H9 (cell line): ENCODE measurements around the gene BEGAIN. TPM values are rescaled to one million over a fixed set of nuclear protein-coding genes. Genes with fewer than 3 reads are reported as not detected.

Experiments used
- DNase-seq: peaks from one replicate; pipeline ENCODE4 v3.0.0-alpha.2; 2017
- H2AFZ ChIP-seq: one replicate; pipeline ENCODE4 v1.6.1; 2013; ENCODE audit warnings: mild to moderate bottlenecking, low read length, control low read depth, moderate library complexity
- H2AK5ac ChIP-seq: 2 replicates; pipeline ENCODE4 v1.6.1; 2013; ENCODE audit warnings: low read length, control low read depth, mixed read lengths; ENCODE audit not compliant: insufficient read length
- H2BK120ac ChIP-seq: one replicate; pipeline ENCODE4 v1.6.1; 2013; ENCODE audit warnings: low read depth, mild to moderate bottlenecking, low read length, control low read depth, inconsistent platforms; ENCODE audit not compliant: poor library complexity, severe bottlenecking
- H2BK12ac ChIP-seq: 2 replicates; pipeline ENCODE4 v1.6.1; 2013; ENCODE audit warnings: low read length, control low read depth, mixed read lengths, low read depth; ENCODE audit not compliant: insufficient read length
- H2BK15ac ChIP-seq: 2 replicates; pipeline ENCODE4 v1.6.1; 2013; ENCODE audit warnings: low read depth, low read length, control low read depth
- H2BK20ac ChIP-seq: one replicate; pipeline ENCODE4 v1.6.1; 2013; ENCODE audit warnings: low read depth, mild to moderate bottlenecking, low read length, control low read depth, inconsistent platforms; ENCODE audit not compliant: poor library complexity, severe bottlenecking
- H2BK5ac ChIP-seq: 2 replicates; pipeline ENCODE4 v1.6.1; 2013; ENCODE audit warnings: low read length, control low read depth, mixed read lengths; ENCODE audit not compliant: insufficient read length
- H3K14ac ChIP-seq: 2 replicates; pipeline ENCODE4 v1.6.1; 2013; ENCODE audit warnings: low read length, control low read depth; ENCODE audit not compliant: insufficient read depth
- H3K18ac ChIP-seq: 2 replicates; pipeline ENCODE4 v1.6.1; 2013; ENCODE audit warnings: low read depth, mild to moderate bottlenecking, mixed read lengths, low read length, control low read depth; ENCODE audit not compliant: insufficient read length
- H3K23ac ChIP-seq: 2 replicates; pipeline ENCODE4 v1.6.1; 2013; ENCODE audit warnings: low read length, control low read depth, mixed read lengths, low read depth; ENCODE audit not compliant: insufficient read length
- H3K23me2 ChIP-seq: 2 replicates; pipeline ENCODE4 v1.6.1; 2013; ENCODE audit warnings: low read depth, mild to moderate bottlenecking, mixed read lengths, low read length, control low read depth; ENCODE audit not compliant: insufficient read length, poor library complexity, severe bottlenecking
- H3K27ac ChIP-seq: 2 replicates; pipeline ENCODE4 v1.5.1; 2013; ENCODE audit warnings: low read length, control low read depth, mixed read lengths, low read depth; ENCODE audit not compliant: insufficient read length
- H3K27me3 ChIP-seq: 2 replicates; pipeline ENCODE4 v1.6.1; 2013; ENCODE audit warnings: low read length, control low read depth, inconsistent platforms; ENCODE audit not compliant: insufficient read depth
- H3K4ac ChIP-seq: 2 replicates; pipeline ENCODE4 v1.6.1; 2013; ENCODE audit warnings: low read depth, mild to moderate bottlenecking, control low read depth, inconsistent platforms, low read length, moderate library complexity
- H3K4me1 ChIP-seq: 2 replicates; pipeline ENCODE4 v1.6.1; 2013; ENCODE audit warnings: low read length, control low read depth, inconsistent platforms; ENCODE audit not compliant: insufficient read depth
- H3K4me2 ChIP-seq: 2 replicates; pipeline ENCODE4 v1.6.1; 2013; ENCODE audit warnings: low read length, control low read depth, mixed read lengths; ENCODE audit not compliant: insufficient read length, insufficient read depth
- H3K56ac ChIP-seq: 2 replicates; pipeline ENCODE4 v1.6.1; 2013; ENCODE audit warnings: low read depth, mild to moderate bottlenecking, mixed read lengths, low read length, control low read depth; ENCODE audit not compliant: insufficient read length
- H3K79me1 ChIP-seq: 2 replicates; pipeline ENCODE4 v1.6.1; 2013; ENCODE audit warnings: low read depth, mild to moderate bottlenecking, moderate library complexity, low read length, control low read depth, inconsistent platforms; ENCODE audit not compliant: insufficient read depth, poor library complexity, severe bottlenecking
- H3K79me2 ChIP-seq: 2 replicates; pipeline ENCODE4 v1.6.1; 2013; ENCODE audit warnings: low read length, control low read depth, inconsistent platforms; ENCODE audit not compliant: insufficient read depth
- H3K9ac ChIP-seq: 2 replicates; pipeline ENCODE4 v1.6.1; 2013; ENCODE audit warnings: low read length, control low read depth, mixed read lengths; ENCODE audit not compliant: insufficient read length; ENCODE audit errors: extremely low read depth
- H3K9me3 ChIP-seq: one replicate; pipeline ENCODE4 v1.6.1; 2013; ENCODE audit warnings: low read depth, low read length, inconsistent platforms; ENCODE audit not compliant: control insufficient read depth
- H3T11ph ChIP-seq: one replicate; pipeline ENCODE4 v1.6.1; 2013; ENCODE audit warnings: mild to moderate bottlenecking, low read length, control low read depth, inconsistent platforms
- H4K20me1 ChIP-seq: one replicate; pipeline ENCODE4 v1.6.1; 2013; ENCODE audit not compliant: control insufficient read depth, insufficient read length, insufficient read depth
- H4K5ac ChIP-seq: 2 replicates; pipeline ENCODE4 v1.6.1; 2013; ENCODE audit warnings: low read depth, mild to moderate bottlenecking, mixed read lengths, low read length, control low read depth; ENCODE audit not compliant: insufficient read length
- H4K8ac ChIP-seq: replicated peaks from 2 replicates; pipeline ENCODE4 v1.6.1; 2013; ENCODE audit warnings: low read length, control low read depth, mixed read lengths, low read depth; ENCODE audit not compliant: insufficient read length
- H4K91ac ChIP-seq: 2 replicates; pipeline ENCODE4 v1.6.1; 2013; ENCODE audit warnings: low read depth, mild to moderate bottlenecking, moderate library complexity, mixed read lengths, low read length, control low read depth; ENCODE audit not compliant: insufficient read length
- H3K27ac Mint-ChIP-seq, 3 experiments: 2 replicates in 2 of 3; 3 replicates in 1 of 3; pipeline ENCODE4 v1.8.0; 2020 to 2021; ENCODE audit warnings: mixed read lengths in 3 of 3, mild to moderate bottlenecking in 1 of 3, moderate library complexity in 1 of 3
- H3K27me3 Mint-ChIP-seq: 2 replicates; pipeline ENCODE4 v1.8.0; 2021; ENCODE audit warnings: low read depth, mild to moderate bottlenecking, moderate library complexity, mixed read lengths
- H3K36me3 Mint-ChIP-seq, 3 experiments: 2 replicates in 2 of 3; 3 replicates in 1 of 3; pipeline ENCODE4 v1.8.0; 2020 to 2021; ENCODE audit warnings: low read depth in 3 of 3, mixed read lengths in 3 of 3; ENCODE audit not compliant: insufficient read depth in 1 of 3
- H3K4me1 Mint-ChIP-seq, 2 experiments: 2 replicates each; pipeline ENCODE4 v1.8.0; 2020; ENCODE audit warnings: mixed read lengths in 2 of 2
- H3K4me3 Mint-ChIP-seq, 2 experiments: 2 replicates in 1 of 2; 3 replicates in 1 of 2; pipeline ENCODE4 v1.8.0; 2020 to 2021; ENCODE audit warnings: mild to moderate bottlenecking in 2 of 2, mixed read lengths in 2 of 2, moderate library complexity in 1 of 2
- H3K9me3 Mint-ChIP-seq, 2 experiments: 2 replicates in 1 of 2; 3 replicates in 1 of 2; pipeline ENCODE4 v1.8.0; 2020; ENCODE audit warnings: mild to moderate bottlenecking in 2 of 2, mixed read lengths in 2 of 2, moderate library complexity in 1 of 2
- CTCF ChIP-seq: fragments of 200-600 bp; sonication (generic); conservative IDR thresholded peaks from 3 replicates; pipeline ENCODE4 v1.8.0; 2021; ENCODE audit warnings: antibody characterized with exemption, mild to moderate bottlenecking
- WGBS: extraction: QIAGEN DNeasy Blood & Tissue Kit; methylation state at CpG from one replicate; pipeline ENCODE4 v1.1.7; 2013; ENCODE audit warnings: missing lambda C conversion rate, low lambda C conversion rate, mixed read lengths; ENCODE audit not compliant: insufficient read length; ENCODE audit errors: extremely low coverage; 5-methylcytosine and 5-hydroxymethylcytosine counted together
- total RNA-seq: library from RNA; stranded (reverse); gene quantifications from 2 replicates; pipeline ENCODE4 v1.2.1, GENCODE V29; 2021

Gene BEGAIN
- total RNA-seq, 1 experiment from 2014 or later, result 2.6 TPM

- H2AK5ac ChIP-seq, result no peak overlapping the region
- H3K23ac ChIP-seq, result no peak overlapping the region
- Mint-ChIP-seq H3K36me3 (no peaks in the 10 kb centered on the region), H3K9me3 (no peaks in the 10 kb centered on the region), H3K4me1 (peaks cover 9 to 18% of the 10 kb centered on the region in 2 experiments), H3K4me3 (no peak overlapping the region), H3K27ac (no peak overlapping the region), H3K27me3 (peaks cover 1% of the 10 kb centered on the region; the same call in 1 of the 2 replicates)
- H3K79me1 ChIP-seq, result no peaks in the 10 kb centered on the region
- no peak overlapping the region for H3K18ac ChIP-seq
- no peak overlapping the region for H4K91ac ChIP-seq
- H3K4me1 ChIP-seq, result no peaks in the 10 kb centered on the region
- H2BK15ac ChIP-seq, result no peak overlapping the region
- H2BK5ac ChIP-seq, result no peak overlapping the region
- no peak overlapping the region for H3T11ph ChIP-seq
- peak; percentile 35 for DNase-seq
- H2AFZ ChIP-seq, result no peak overlapping the region
- H4K5ac ChIP-seq, result no peak overlapping the region
- WGBS, result no CpG with 5 or more reads among the region's 53 CpGs
- H4K20me1 ChIP-seq, result no peaks in the 10 kb centered on the region
- no peak overlapping the region for H3K27ac ChIP-seq
- no peaks in the 10 kb centered on the region for H3K23me2 ChIP-seq
- no peak overlapping the region for H3K14ac ChIP-seq
- no peak overlapping the region for H3K4ac ChIP-seq
- H4K8ac ChIP-seq, result no peak overlapping the region
- no peak for TF ChIP-seq CTCF
- no peak overlapping the region for H2BK120ac ChIP-seq
- no peaks in the 10 kb centered on the region for H3K27me3 ChIP-seq
- H3K9me3 ChIP-seq, result no peaks in the 10 kb centered on the region
- no peak overlapping the region for H3K56ac ChIP-seq
- H3K79me2 ChIP-seq, result no peaks in the 10 kb centered on the region
- H2BK12ac ChIP-seq, result no peak overlapping the region
- H2BK20ac ChIP-seq, result no peak overlapping the region
- H3K9ac ChIP-seq, result no peak overlapping the region
- H3K4me2 ChIP-seq, result no peak overlapping the region
Measured at GRCh38 chr14:100537446-100538350, 49.5 kb downstream of the BEGAIN start.
